NCI-H2196 treated with DMSO at 0.1 percent for 48 hours (cell line): ENCODE results near the gene LRMDA.

Experiments
- DNase-seq: peaks from one replicate; lab custom pipeline; 2025; ENCODE audit not compliant: unreplicated experiment; lab: John Stamatoyannopoulos, UW

LRMDA gene

DNA sequence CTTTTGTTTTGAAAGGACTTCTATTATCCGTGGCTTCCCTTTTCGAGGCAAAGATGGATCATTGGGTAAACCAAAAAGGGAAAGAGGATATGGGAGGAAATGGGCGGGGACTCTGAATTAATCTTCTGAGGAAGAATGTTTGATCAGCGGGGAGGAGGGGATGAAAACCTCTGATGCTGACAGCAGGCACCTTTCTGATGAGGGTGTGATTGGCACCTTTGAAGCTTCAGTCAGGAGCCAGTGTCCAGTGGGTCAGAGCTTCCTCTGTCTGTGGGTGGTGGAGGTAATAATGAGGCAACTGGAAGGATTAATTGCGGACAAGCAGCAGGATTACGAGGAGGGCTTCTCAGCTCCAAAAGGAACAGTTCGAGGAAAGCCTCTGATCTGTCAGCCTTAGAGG is 877.6 kb downstream of the LRMDA start:
- no peak for DNase-seq

DNA sequence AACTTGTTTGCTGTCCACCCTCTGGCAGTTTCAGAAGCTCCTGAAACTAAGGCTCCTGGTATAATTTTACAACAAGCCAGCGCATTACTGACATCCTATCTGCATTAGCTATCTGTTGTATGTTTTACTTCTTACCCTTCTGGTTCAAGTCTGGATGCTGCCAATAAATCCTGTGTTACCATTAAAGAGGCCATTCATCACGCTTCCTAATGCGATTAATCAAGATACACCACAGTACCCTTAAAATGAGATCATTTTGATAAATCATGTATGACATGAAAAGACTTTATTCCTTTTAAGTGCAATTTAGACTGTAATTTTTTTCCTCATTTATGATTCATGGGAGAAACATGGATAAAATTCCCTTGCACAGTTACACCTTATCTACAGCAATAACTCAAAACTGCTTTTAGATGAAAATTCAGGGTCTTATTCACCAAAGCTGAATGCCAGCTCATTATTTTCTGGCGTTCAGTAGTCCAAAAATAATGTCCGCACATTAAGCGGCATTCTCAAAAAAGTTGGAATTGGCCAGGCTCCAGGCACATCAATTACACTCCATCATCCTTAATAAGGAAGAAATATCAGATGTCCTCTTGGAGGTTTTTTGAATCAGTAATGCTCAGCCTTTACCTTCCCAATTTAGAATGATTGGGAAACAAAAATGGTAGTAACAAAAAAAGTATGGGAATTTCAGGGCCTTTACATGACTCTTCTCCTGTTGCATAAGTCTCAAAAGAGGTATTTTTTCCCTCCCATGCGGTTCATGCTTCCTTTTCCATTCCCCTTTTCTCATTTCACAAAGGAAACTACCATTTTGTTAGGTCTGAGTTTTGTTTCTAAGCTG is 878.5 kb downstream of the LRMDA start:
- DNase-seq: no peak

DNA sequence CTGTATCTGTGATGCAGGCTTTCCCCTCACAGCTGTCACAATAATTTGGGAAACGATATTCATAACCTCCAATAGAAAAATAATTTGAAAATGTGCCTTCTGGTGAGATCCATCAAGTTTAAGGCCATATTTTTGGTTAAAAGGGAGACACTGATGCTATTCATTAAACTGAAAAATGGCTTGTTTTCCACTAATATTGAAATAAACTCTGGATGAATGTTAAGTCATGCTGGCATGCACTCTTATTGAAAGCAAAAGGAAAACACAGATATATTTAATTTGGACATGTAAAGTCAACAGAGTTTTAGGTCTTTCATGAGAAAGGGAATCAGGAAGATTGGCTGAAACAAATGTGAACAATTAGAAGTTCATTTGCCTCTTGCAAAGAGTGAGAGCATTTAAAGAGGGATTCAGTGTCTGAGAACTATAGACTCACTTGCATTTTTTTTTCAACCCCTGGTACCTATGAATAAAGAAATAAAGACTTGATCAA is 879.2 kb downstream of the LRMDA start:
- DNase-seq: no peak

DNA sequence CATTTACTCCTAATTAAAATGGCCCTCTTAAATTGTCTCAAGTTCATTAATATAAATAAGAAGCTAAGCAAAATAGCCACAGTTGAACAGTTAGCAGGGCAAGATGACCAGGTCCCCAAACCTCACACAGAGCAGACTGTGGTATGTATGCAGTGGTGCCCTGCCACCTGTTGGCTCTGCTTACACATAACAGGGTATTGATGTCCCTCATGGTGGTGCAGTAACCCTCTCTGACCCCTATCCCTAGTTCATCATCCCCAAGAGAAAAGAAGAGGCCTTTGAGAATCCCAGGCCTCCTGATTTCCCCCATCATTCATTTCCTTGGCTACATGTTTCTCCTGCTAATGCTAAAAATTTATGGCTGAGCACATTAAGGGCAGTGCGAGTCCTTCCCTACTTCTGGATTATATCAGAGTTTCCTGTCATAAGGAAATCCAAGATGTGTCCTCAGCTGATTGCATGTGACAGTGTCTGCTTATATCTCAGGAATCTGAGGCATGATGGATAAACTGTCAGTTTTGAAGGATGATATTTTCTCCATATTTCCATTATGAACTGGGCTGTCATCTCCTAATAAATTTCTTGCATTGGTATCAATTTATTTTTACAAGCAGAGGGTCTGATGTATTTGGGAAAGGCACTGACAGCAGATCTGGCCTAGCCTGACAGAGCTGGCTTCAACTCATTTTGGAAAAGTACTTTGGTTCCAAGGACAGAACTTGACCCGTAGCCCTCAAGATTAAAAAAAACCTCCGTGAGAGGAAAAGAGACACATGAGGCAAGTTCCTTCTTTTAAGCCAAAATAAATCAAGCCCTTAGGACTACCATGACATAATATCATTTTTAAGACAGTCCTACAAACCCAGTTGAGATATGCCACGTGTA is 880.6 kb downstream of the LRMDA start:
- no peak for DNase-seq

DNA sequence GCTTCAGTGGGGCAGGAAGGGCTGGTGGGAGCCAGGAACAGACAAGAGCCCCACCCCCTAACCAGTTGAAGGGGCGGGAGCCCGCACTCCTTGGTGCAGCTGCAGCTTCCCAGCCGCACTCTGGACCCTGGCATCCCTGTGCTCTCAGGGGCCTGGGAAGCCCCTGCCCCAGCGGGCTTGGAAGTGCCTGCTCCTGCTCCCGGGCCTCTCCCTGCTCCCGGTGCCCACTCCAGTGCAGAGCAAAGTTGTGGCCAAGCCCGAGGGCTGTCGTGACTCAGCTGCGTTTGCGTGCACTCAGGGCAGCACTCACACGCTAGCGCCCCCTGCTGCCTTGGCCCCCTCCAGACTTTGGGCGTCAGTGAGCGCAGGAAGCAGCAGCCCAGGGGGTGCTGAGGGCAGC is 883.8 kb downstream of the LRMDA start:
- DNase-seq: no peak

DNA sequence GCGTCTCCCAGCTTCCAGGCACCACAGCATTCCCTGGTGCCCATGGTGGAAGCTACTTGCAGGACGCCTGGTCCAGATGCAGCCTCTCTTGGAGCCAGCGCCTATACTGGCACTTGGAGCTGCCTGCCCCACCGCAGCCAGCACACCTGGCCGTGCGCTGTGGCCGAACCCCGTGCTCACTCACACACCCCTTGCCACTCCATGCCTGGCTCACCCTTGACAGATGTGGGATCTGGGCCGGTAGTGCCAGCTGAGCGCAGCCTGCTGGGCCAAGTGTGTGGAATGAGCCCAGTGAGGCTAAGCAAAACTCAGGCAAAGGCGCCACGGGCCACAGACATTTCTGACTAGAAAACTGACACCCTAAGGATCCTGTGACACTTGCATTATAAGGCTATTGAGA is 884.8 kb downstream of the LRMDA start:
- DNase-seq: no peak

DNA sequence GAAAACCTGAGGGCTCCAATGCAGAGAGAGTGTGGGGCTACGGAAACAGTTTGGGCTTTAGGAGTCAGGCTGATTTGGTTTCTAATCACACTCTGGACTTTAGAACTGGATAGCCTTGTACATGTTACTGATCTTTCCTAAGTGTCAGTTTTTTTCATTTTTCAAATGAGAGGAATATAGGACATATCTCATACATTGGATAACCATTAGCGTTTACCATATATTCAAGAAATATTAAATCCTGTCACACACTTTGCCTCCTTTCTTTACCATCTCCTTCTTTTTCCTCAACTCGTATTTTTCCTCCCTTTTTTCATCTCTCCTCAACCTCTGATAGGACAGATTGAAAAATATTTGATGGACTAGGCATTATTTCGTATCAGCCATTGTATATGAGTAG is 885.7 kb downstream of the LRMDA start:
- DNase-seq: no peak

DNA sequence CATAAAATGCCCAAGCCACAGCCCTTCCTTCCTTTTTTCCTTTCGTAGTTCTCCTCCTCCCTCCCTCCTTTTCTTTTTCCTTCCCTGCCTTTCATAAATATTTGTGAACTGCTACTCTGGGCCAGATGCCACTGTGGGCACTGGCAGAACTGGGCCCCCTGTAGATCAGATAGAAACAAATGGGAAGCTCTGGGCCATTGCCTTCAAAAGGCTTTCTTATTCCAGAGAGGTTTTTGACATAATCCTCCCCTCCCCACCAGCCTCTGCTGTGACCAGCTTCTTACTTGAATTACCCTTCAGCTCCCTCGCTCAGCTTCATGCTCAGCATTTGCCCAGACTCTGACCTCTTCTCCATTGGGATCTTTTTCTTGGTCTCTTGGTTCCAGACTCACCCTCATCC is 886.8 kb downstream of the LRMDA start:
- DNase-seq: no peak

DNA sequence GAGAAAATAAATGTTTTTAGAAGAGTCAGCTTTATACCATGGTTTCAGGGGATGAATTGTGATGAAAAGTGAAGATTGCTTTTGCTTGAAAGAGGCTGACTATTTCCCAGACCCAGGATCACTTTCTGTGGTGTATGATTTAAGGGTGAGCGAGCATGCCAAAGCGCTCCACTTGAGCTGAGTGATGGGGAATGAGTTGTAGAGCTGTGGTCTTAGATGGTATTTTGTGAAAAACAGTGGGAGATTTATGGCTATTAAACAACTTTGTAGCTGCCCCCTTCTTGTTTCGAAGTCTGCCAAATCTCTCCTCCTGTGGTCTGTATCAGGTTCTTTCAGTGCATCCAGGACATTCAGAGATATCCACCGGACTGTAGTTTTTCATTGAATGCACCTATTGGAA is 888.2 kb downstream of the LRMDA start:
- DNase-seq: no peak

DNA sequence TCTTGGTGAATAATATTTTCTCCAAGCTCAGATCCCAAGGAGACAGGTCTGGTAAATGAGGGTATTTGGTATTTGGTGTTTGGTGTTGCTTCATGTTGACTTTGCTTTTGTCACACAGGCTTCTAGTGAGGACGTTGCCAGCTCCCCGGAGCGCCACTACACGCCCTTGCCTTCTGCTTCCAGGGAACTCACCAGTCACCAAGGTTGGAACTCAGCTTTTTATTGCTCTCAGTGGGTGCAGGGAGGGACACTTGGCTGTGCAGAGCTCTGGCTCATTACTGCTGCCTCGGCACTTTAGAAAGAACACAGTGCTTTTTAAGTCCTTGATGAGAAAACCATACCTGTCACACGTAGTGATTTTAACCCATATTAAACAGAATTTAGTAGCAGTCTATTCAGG is 892.9 kb downstream of the LRMDA start:
- no peak for DNase-seq

DNA sequence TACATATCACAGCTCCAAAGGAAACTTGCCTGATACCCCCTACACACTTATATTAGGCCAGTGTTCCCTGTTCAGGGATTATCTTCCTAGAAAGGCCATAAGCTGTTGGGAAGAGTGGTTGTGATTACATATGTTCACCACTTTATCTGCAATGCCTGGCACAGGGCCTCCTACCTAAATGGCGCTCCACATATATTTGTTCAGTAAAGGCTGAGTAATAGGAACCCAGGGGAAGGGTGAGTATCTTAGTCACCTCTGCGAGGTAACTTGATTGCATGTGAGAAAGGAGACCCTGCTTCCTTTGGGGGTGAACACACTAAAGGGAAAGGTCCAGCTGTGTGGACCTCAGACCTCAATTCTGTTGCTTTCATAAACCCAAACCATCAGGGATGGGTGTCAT is 896.0 kb downstream of the LRMDA start:
- DNase-seq: no peak

DNA sequence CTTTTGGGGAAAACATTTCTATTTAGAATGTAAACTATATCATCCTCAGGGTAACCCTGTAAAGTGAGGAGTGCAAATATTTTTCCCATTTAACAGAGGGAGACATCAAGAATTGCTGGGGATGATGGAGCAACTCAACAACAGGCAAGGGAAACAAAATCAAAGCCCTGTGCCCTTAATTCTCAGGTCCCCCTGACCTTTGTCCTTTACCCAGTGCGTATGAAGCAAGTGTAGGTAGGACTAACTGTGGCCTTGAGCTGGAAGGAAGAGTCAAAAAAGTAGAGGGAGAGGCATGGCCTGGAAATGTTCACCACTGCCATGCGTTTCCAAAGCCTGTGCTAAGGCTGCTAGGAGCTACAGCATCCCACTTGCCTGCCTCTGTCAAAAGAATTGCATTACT is 896.9 kb downstream of the LRMDA start:
- DNase-seq: no peak

DNA sequence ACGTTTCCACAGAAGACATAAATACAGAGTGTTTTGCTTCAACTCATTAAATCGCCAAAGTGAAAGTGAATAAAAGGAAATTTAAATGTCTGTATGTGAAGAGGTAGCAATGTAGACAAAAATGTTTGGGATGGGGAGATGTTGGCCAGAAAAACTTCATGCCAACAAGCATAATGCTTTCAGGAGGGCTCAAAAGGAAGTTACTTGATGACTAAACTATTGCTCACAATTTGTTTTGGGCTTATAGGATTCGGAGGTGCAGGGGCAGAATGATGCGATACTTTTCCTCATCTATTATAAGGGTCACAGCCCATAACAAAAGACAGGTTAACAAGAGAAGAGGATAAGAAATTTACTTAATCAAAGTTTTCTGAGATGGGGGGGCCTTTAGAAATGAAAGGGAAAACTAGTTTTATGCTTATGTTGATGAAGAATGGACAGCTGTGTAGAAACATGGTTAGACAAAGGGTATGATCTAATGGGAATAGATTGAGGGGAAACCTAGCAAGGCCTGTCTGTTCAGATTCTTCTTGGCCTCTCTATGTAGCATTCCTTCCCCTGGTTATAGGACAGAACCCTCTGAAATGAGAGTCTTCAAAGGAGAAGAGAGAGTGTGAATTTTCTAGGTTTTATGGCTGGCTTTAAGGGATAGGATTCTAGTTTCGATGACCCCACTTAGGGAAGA is 898.6 kb downstream of the LRMDA start:
- no peak for DNase-seq

DNA sequence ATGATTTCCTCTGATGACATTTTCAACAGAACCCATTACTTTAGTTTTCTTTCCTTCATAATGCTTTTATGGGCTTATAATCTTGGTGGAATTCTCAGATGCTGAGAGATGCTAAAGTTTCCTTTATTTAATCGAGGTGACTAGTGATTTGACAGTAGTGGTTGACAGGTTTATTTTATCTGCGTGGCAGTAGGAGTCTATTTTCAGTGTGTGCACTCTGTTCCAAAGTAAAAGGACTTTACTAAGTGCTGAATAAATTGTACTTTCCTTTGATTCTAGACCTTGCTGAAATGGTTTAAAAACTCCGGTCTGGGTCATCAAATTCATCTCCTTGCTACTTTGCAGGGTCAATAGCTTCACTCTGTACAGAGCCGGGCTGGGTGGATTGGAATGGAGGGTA is 900.3 kb downstream of the LRMDA start:
- no peak for DNase-seq

DNA sequence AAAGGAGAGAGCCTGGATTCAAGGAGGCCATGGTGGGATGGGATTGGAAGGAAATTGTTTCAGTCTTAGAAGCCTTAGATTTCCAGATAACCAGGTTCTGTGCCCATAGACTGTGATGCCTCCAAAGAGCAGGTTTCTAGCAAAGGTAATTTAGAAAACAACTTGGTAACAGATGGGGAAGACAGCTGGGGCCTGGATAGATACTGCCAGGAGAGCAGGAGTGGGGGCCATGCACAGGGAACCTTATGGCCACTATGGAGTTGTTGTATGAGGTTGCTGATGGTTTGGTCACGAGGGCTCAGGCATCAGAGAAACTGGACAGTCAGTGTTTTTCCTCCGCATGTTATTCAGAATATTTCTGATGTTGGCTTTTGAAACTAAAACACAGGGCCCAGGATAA is 901.9 kb downstream of the LRMDA start:
- DNase-seq: no peak

DNA sequence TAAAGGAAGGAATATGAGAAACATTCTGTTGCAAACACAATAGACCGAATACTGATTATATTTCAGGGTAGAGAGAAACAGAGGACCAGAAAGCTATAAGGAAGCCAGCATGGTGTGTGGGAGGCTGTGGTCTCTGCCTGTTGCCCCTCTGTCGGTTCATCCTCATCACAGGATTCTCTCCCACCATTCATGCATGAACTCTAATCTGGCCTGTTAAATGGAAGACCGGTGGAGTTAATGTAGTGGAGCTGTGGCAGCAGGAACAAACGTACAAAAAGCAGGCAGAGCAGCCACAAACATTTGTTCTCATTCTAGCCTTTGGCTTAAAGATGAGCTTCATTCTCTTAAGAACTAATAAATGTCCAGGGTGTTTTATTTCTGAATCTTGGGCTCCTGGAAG is 902.4 kb downstream of the LRMDA start:
- DNase-seq: no peak

DNA sequence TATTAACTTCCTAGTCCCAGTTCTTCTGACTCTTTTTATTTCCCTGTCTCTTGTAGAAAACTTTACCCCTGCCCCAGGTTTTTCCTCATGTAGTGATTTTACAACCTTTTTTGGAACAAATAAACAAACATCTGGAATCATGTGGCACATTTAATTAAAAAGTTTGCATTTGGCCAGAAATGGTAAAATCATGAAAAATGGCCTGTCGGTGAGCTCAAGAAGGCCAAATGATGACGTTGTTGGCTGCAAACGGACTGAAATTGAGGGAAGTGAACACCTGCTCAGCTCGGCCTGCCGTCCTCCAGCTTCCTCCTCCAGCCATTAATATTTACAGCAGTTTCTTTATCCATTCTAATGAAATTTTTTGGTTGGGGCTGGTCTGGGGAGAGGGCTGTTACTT is 902.8 kb downstream of the LRMDA start:
- DNase-seq: no peak

DNA sequence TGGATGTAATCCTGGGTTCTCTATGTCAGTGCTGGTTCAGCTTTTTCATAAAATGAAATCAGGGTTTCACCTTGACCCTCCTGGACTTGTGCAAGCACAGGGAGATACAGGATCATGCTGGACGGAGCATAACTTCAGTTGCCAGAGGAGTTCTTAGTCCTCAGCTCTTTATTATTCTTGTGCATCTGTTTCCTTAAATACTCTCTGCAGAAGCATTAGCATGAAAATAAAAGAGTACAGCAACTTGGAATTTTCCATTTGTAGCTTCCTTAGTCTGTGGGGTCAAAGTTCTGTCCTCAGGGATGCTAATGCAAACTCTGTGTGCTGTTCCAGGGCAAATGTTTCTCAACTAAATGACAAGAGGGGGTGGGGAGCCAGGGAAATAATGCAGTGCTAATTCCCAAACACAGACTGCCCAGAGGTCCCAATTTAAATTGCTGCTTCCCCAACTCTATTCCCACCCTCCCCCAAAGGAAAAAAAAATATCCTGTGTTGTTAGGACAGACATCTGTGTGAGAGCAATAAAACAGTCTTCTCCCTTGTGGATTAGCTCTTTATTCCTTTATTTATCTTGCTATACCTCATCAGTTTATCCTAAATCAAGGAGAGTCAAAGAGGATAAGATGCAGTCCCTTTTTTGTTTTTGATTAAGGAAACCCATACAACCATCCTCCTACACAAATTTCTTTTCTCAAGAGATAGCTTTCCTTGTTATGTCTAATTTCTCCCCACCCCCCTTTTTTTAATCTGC is 905.0 kb downstream of the LRMDA start:
- no peak for DNase-seq

DNA sequence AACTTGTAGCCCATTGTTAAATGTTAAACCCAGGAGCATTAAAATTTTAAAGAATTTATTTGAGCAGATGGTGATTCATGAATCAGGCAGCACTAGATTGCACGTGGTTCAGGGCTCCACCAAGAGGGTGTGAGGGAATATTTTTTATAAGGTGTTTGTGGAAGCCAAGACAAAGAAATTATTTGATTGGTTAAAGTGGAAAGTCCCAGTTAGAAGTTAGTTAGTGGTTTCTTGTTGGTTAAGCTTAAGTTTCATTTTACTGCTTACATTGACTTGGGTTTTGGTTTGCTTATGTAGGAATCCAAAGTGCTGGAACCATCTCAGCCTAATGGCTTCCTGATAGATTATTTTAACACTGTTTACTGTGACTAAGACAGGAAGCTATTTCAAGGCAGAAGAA is 906.2 kb downstream of the LRMDA start:
- DNase-seq: no peak

DNA sequence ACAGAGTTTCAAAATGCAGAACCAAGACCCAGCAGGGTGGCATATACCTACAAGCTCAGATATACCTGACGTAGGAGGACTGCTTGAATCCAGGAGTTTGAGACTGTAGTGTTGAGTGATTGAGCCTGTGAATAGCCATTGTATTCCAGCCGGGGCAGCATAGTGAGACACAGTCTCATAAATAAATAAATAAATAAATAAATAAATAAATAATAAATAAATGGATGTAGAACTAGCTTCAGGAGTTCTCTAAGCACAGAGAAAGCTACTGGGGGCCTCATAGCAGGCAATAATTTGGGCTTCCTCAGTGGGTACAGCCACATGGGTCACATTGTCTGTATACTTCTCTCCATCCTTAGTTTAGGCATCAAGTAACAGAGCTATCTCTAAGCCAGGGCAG is 906.8 kb downstream of the LRMDA start:
- no peak for DNase-seq

DNA sequence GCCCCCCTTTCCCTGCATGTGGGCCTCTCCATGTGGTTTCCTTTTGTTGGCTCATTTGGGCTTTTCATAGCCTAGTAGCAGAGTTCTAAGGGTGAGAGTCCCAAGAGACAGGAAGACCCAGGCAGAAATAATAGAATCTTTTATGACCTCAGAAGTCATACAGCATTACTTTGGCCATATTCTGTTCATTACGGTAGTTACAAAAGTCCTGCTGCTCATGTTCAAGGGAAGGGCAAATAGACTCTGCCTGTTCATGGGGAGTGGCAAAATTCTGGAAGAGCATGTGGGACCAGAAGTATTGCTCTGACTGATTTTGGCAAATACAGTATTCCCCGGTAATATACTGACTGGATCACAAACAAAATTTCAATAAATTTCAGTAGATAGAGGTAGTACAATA is 910.3 kb downstream of the LRMDA start:
- no peak for DNase-seq
